ENCODE data around the gene GRIP2. TPM values are rescaled to one million over a fixed set of nuclear protein-coding genes. Genes with fewer than 3 reads are reported as not detected.

GRIP2 gene
- total and polyA plus RNA-seq, 2 donors (not counting 3 experiments of a cell fraction or from before 2014, with no cell fraction given) = not detected

GRCh38 chr3:14541646-14542045 lies 1.5 kb upstream of the GRIP2 start:
- DNase-seq (ENCODE audit: low read depth, low spot score) (no peak), FAIRE-seq (no peak)
- ChIA-PET POLR2A (no interaction called here), CTCF (no interaction called here)
- Histone ChIP-seq H3K36me3 (ENCODE audit: control insufficient read depth in 2 of 2, extremely low read depth in 1 of 2, insufficient read depth in 2 of 2, low read length in 2 of 2) (no peaks in the 10 kb centered on the region), H3K27me3 (ENCODE audit: control insufficient read depth in 2 of 2, insufficient read depth in 2 of 2, low read length in 2 of 2) (peaks cover 0 to 2% of the 10 kb centered on the region in 2 experiments), H3K9me3 (replicated peaks; ENCODE audit: control insufficient read depth, insufficient read depth, low read length) (no peaks in the 10 kb centered on the region), H2AFZ (ENCODE audit: low read depth, low read length) (no peak overlapping the region), H3K4me3 (replicated peaks in 1 of 3; ENCODE audit: insufficient read depth in 1 of 3, low read depth in 1 of 3, low read length in 3 of 3) (no peak overlapping the region), H4K20me1 (replicated peaks; ENCODE audit: control insufficient read depth, extremely low read depth, insufficient read depth, low read length) (no peaks in the 10 kb centered on the region), H3K4me1 (ENCODE audit: control insufficient read depth, extremely low read depth, insufficient read depth, low read length) (no peaks in the 10 kb centered on the region), H3K27ac (ENCODE audit: insufficient read depth, low read depth, low read length) (no peak overlapping the region), H3K79me2 (ENCODE audit: control insufficient read depth, insufficient read depth, low read length) (no peaks in the 10 kb centered on the region), H3K9ac (replicated peaks; ENCODE audit: extremely low read depth, insufficient read depth, low read length) (no peak overlapping the region), H3K9me1 (replicated peaks; ENCODE audit: control insufficient read depth, extremely low read depth, insufficient read depth, low read length) (no peaks in the 10 kb centered on the region), H3K4me2 (ENCODE audit: insufficient read depth, low read length) (no peak overlapping the region)
- no TSS peak for BruUV-seq (replicated peaks)
- intact Hi-C loops (cut with micrococcal nuclease) (no loop called here), dilution Hi-C loops (cut with MboI; ENCODE audit: extremely low pct_ligation_motif_present, low sequenced_read_pairs) (no loop called here)
- TF ChIP-seq MAX (IDR thresholded peaks at IDR 0.05; ENCODE audit: insufficient read depth, insufficient read length) (no peak), POLR2AphosphoS5 (IDR thresholded peaks at IDR 0.05; ENCODE audit: insufficient read depth, low read depth, low read length) (no peak), EZH2 (IDR thresholded peaks at IDR 0.05; ENCODE audit: borderline replicate concordance, low read depth, low read length, severe bottlenecking) (no peak), MYC (IDR thresholded peaks at IDR 0.05; ENCODE audit: low read depth, low read length) (no peak), JUN (IDR thresholded peaks at IDR 0.05; ENCODE audit: borderline replicate concordance, insufficient read depth, insufficient read length, low read depth) (no peak), CTCF (IDR thresholded peaks at IDR 0.05; ENCODE audit: extremely low read depth in 1 of 2, insufficient read depth in 1 of 2, low read depth in 1 of 2, low read length in 2 of 2) (no peak), FOS (IDR thresholded peaks at IDR 0.05; ENCODE audit: borderline replicate concordance, insufficient read depth, low read length) (no peak), GATA2 (IDR thresholded peaks at IDR 0.05; ENCODE audit: insufficient read depth, insufficient read length, low read depth, low read length) (no peak), POLR2A (IDR thresholded peaks at IDR 0.05; ENCODE audit: low read depth, low read length) (no peak)

All from endothelial cell of umbilical vein (primary cell).